ENCODE results near the gene UCN2.
A peak's percentile ranks its signal among the peaks of the same experiment; 100 is the strongest.

Gene UCN2

DNA sequence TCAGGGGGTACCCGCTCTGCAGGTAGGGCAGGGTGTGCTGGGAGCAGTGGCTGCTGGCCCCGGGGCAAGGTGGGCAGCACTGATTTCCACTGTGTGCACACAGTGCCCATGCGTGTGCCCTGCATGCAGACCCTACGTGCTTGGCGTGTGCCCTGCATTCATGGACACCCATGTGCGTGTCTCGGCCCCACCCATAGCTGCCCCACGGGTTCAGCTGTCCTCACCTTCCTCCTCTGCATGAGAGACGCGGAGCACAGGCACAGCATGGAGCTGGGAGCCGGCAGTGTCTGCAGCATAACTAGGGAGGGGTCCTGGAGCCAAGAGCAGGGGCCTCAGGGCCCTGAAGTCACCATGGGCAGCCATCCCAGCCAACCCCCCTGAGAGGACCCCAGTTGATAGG is 1.6 kb upstream of the UCN2 start:
- TF ChIP-seq, protein P1, sequence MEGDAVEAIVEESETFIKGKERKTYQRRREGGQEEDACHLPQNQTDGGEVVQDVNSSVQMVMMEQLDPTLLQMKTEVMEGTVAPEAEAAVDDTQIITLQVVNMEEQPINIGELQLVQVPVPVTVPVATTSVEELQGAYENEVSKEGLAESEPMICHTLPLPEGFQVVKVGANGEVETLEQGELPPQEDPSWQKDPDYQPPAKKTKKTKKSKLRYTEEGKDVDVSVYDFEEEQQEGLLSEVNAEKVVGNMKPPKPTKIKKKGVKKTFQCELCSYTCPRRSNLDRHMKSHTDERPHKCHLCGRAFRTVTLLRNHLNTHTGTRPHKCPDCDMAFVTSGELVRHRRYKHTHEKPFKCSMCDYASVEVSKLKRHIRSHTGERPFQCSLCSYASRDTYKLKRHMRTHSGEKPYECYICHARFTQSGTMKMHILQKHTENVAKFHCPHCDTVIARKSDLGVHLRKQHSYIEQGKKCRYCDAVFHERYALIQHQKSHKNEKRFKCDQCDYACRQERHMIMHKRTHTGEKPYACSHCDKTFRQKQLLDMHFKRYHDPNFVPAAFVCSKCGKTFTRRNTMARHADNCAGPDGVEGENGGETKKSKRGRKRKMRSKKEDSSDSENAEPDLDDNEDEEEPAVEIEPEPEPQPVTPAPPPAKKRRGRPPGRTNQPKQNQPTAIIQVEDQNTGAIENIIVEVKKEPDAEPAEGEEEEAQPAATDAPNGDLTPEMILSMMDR (IDR thresholded peaks at IDR 0.05; ENCODE audit: low read depth, low read length) = no peak

DNA sequence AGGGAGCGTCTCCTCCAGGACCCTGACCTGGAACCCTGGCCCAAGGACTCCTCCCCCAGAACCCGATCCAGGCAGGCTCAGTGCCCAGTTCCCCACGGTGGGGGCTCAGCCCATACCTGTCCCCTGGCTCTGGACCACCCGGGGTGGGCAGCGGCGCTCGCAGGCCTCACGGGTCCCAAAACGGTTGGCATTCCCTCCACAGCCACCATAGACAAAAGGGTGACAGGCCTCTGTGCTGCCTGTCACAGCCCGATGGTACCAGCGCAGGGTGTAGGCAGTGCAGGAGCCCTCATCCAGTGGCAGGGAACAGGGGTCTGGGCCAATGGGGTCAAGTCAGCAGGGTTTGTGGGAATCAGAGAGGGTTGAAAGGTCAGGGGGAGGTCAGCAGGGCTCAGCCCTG is 1.1 kb upstream of the UCN2 start:
- in situ Hi-C loops (cut with HindIII; ENCODE audit: low sequenced_read_pairs) = no loop called here
- TF ChIP-seq, protein P1 (IDR thresholded peaks at IDR 0.05; ENCODE audit: low read depth, low read length) = no peak
- no peak for DNase-seq (ENCODE audit: low read depth, low spot score)
- H3K4me3 ChIP-seq (ENCODE audit: low read depth, low read length) = no peak overlapping the region

More for the DNA sequence above, 1.6 kb upstream of the UCN2 start:
- in situ Hi-C loops (cut with HindIII; ENCODE audit: low sequenced_read_pairs) = no loop called here
- H3K4me3 ChIP-seq (ENCODE audit: low read depth, low read length) = no peak overlapping the region
- no peak for DNase-seq (ENCODE audit: low read depth, low spot score)

DNA sequence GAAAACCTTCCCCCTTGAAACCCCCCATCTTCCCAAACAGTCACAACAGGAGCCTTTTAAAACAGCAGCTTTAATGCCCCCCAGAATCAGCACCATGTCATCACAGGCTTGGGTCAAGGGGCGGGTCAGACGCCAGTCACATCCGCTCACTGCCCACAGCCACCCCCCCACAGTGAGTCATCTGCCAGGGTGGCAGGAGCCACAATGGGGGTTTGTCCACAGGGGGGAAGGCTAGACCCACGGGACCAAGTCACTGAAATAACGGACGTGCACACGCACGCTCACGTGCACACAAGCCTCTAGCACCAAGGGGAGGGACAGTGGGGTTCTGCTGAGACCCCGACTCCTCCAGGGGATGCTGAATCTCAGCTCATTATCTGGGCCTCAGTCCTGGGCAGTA is 441 bp upstream of the UCN2 start:
- H3K4me3 ChIP-seq (ENCODE audit: low read depth, low read length) = no peak overlapping the region
- DNase-seq (ENCODE audit: low read depth, low spot score) = peak; percentile 69
- in situ Hi-C loops (cut with HindIII; ENCODE audit: low sequenced_read_pairs) = no loop called here
- TF ChIP-seq, protein P1 (IDR thresholded peaks at IDR 0.05; ENCODE audit: low read depth, low read length) = no peak

DNA sequence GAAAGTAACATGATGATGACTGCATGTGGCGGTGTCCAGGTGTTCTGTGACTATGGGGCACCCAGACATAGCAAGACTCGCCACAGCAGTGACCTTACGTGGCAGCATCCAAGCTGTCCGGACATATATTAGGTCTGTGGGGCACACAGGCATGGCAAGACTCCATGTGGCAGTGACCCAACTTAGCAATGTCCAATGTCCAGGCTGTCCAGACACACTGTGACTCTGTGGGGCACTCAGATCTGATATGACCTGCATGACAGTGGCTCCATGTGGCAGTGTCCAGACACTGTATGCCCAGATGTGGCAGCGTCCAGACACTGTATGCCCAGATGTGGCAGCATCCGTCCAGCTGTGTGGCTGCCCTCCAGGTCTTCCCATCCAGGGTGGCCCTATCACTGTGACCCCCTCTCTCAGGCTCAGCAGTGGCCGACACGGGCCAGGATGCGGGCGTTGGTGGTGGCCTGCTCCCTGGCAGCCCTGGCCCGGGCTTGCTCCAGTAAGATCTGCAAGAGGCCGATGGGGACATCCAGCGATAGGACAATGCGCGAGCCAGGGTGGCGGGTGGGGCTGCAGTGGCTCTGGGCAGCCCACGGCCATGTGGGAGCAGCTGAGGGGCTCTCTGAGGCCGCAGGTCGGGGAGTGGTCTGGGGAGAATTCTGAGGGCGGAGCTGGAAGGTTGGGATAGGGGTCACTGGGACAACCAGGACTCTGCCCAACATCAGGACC is 1.1 kb downstream of the UCN2 start:
- in situ Hi-C loops (cut with HindIII; ENCODE audit: low sequenced_read_pairs) = no loop called here
- no peak for DNase-seq (ENCODE audit: low read depth, low spot score)
- TF ChIP-seq, protein P1 (IDR thresholded peaks at IDR 0.05; ENCODE audit: low read depth, low read length) = no peak
- H3K4me3 ChIP-seq (ENCODE audit: low read depth, low read length) = no peak overlapping the region

DNA sequence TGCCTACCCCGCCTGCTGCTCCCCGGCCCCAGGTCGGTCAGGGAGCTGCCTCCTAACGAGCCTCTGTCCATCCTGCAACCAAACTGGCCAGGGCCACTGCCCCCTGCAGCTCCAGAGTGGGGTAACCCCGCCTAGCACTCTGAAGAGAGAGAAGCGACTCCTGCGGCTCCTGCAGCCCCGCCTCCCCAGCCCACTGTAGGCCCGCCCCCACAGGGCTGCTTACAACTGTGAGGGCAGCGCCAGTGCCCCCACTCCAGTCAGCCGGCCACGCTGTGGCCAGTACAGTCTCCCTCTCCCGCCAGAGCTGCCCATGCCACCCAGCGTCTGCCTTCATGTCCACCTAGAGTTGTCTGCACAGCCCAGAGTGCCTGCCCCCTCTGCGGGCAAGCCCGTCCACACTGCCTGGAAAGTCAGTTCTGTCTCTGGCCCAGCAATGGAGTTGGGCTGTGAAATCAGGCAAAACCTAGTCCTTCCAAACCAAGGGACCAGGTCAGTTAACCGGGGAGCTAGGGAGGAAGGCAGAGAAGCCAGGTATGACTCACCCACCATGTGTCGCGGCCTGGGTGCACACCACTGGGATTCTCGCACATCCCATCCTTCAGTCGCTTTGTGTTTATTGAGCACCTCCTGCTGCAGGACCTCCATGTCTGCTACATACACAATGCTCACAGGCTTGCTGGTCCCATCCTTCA is 2.4 kb downstream of the UCN2 start:
- TF ChIP-seq, protein P1 (IDR thresholded peaks at IDR 0.05; ENCODE audit: low read depth, low read length) = peak; percentile 46
- DNase-seq (ENCODE audit: low read depth, low spot score) = peak; percentile 69
- H3K4me3 ChIP-seq (ENCODE audit: low read depth, low read length) = peak overlapping the region; percentile 29
- in situ Hi-C loops (cut with HindIII; ENCODE audit: low sequenced_read_pairs) = no loop called here

DNA sequence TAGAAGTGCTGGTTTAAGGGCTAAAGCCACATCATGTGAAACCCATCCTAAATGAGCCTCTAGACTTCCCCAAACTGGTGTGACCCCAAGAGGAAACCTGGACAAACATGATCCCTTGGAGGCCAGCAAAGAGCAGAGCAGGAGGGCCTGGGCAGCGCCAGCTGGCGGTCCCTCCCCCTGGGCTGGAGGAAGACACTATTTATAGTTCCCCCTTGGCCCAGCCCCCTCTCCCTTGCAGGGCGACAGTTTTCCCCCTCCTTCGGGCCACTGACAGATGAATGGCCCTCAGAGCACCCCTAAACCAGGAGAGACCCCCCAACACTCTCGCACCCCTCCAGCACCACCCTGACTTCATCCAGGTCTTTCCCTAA is 2.9 kb downstream of the UCN2 start:
- TF ChIP-seq, protein P1 (IDR thresholded peaks at IDR 0.05; ENCODE audit: low read depth, low read length) = no peak
- no peak for DNase-seq (ENCODE audit: low read depth, low spot score)
- in situ Hi-C loops (cut with HindIII; ENCODE audit: low sequenced_read_pairs) = no loop called here
- H3K4me3 ChIP-seq (ENCODE audit: low read depth, low read length) = peak overlapping the region; percentile 29

Measured in astrocyte of the spinal cord (primary cell).